LHCN-M2 (cell line): ENCODE measurements around the gene GRIFIN. TPM values are rescaled to one million over a fixed set of nuclear protein-coding genes. Genes with fewer than 3 reads are reported as not detected.

Experiments
- DNase-seq: peaks from one replicate; pipeline ENCODE4 v3.0.0-alpha.2; 2012; ENCODE audit warnings: low read depth
- total RNA-seq: library from RNA; depleted of rRNA; stranded (reverse); fragments of >200 nt; gene quantifications from 2 replicates; pipeline ENCODE4 v1.2.3, GENCODE V29; 2014; rRNA removed

Gene GRIFIN
- total RNA-seq, 1 experiment from 2014 or later: not detected

DNA sequence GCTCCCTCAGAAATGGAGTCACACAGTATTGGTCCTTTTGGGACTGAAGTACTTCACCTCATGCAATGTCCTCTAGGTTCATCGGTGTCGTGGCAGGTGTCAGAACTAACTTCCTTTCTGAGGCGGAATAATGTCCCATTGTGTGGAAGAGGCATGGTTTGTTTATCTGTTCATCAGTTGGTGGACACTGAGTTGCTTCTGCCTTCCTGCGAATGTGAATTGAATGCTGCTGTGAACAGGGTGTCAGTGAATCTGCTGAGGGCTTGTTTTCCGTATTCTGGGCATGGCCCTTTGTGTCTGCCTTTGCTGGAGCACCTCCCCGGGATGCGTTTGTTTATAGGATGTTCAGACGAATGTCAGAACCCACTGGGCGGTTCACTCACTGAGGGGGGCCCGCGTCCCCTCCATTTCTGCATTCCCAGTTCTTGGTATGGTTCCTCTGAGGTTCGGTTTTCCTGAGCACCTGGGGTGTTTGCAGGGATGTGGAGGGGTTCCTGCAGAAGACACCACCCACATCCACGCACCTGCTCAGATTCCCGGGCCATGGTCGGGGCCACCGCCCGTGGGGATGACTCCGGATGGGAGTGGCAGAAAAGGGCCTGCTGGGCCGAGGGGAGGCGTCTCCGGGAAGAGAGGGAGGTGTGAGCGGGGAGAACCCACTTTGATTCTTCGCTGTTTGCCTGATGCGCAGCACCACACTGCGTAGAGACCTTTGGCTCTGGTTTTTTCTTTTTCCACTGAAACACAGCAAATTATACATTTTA lies 39.7 kb downstream of the GRIFIN start:
- DNase-seq: no peak

DNA sequence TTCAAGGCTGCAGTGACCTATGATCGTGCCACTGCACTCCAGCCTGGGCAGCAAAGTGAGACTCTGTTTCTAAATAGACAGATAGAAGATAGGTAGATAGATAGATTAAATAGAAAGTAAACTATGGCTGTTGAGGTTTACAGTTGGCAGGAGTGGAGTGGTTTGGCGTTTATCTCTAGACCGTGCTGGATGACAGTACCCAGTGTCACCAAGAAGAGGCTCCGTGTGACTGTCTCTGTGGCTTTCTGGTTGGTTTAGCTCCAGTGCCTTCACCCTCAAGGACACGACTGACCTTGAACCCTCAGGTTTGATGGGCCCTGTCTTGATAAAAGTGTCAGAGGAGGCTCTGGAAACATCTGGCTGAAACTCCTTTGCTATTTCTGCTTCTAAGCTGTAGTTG lies 41.1 kb downstream of the GRIFIN start:
- DNase-seq: no peak

DNA sequence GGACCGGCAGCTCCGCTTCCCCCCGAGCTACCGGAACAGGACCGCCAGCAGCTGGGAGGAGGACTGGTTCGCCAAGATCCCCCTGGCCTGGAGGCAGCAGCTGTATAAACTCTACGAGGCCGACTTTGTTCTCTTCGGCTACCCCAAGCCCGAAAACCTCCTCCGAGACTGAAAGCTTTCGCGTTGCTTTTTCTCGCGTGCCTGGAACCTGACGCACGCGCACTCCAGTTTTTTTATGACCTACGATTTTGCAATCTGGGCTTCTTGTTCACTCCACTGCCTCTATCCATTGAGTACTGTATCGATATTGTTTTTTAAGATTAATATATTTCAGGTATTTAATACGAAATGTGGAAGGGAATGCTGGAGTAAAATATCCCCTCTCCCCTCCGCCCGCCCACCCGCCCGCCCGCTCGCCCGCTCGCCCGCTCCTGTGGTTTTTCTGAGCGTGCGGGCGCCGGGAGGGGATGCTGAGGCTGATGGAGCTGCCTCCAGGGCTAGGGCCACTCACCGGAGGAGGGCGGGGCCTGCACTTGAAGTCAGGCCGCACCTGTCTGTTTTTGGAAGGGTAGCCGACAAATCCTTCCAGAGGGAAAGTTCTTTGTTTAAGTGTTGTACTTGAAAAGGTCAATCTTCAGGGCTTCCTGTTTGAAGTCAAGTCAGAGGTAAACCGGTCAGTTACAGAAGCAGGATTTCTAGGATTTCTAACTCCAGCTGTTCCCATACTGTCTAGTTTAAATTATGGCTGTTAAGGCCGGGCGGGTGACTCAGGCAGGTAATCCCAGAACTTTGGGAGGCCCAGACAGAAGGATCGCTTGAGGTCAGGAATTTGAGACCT lies 42.3 kb downstream of the GRIFIN start:
- no peak for DNase-seq

GRCh38 chr7:2432910-2433712 lies 43.1 kb downstream of the GRIFIN start:
- DNase-seq: no peak

- no peak for DNase-seq
Observed at GRCh38 chr7:2431260-2431867, 44.8 kb downstream of the GRIFIN start.

DNA sequence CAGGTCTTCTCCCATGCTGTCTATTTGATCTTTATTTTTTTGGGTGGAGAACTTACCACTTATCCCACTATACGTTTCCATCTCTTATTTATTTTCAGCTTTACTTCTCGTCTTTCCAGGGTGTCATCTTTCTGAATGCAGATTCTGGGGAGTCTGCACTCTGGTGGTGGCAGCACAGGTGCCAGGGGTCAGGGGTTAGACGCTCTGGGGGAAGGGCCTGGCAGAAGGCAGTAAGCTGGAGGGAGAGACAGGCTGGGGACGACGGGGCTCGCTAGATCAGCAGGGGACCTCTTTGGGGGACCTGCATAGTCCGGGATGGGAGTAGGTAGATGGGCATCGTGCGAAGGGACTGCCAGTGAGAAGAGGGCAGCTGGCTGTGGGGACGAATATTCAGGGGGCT lies 50.4 kb downstream of the GRIFIN start:
- DNase-seq: no peak

Other genes with a start within 250 kb of the GRIFIN start
- 78.6 and 80.9 TPM in 2 replicates for gene MAD1L1, start 243.5 kb downstream of the GRIFIN start, total RNA-seq
- 40.0 and 45.8 TPM in 2 replicates for gene MRM2, start 234.2 kb downstream of the GRIFIN start, total RNA-seq
- gene NUDT1, start 234.2 kb downstream of the GRIFIN start, total RNA-seq: 91.0 and 107 TPM in 2 replicates
- gene SNX8, start 162.0 kb downstream of the GRIFIN start, total RNA-seq: 26.0 and 27.7 TPM in 2 replicates
- 281 and 293 TPM in 2 replicates for gene EIF3B, start 121.6 kb downstream of the GRIFIN start, total RNA-seq
- gene CHST12, start 72.8 kb downstream of the GRIFIN start, total RNA-seq: 9.6 and 11.4 TPM in 2 replicates
- 15.2 and 15.7 TPM in 2 replicates for gene LFNG, start 43.4 kb upstream of the GRIFIN start, total RNA-seq
- gene BRAT1, start 79.1 kb upstream of the GRIFIN start, total RNA-seq: 73.9 and 78.9 TPM in 2 replicates
- 15.3 and 16.4 TPM in 2 replicates for gene IQCE, start 82.6 kb upstream of the GRIFIN start, total RNA-seq
- 29.2 and 31.8 TPM in 2 replicates for gene TTYH3, start 155.6 kb upstream of the GRIFIN start, total RNA-seq
- gene AMZ1, start 211.8 kb upstream of the GRIFIN start, total RNA-seq: not detected in 2 replicates